ENCODE data around the gene R3HDM2.

Gene R3HDM2

GRCh38 chr12:57465747-57466505 is 35.1 kb upstream of the R3HDM2 start:
- no peak for DNase-seq

DNA sequence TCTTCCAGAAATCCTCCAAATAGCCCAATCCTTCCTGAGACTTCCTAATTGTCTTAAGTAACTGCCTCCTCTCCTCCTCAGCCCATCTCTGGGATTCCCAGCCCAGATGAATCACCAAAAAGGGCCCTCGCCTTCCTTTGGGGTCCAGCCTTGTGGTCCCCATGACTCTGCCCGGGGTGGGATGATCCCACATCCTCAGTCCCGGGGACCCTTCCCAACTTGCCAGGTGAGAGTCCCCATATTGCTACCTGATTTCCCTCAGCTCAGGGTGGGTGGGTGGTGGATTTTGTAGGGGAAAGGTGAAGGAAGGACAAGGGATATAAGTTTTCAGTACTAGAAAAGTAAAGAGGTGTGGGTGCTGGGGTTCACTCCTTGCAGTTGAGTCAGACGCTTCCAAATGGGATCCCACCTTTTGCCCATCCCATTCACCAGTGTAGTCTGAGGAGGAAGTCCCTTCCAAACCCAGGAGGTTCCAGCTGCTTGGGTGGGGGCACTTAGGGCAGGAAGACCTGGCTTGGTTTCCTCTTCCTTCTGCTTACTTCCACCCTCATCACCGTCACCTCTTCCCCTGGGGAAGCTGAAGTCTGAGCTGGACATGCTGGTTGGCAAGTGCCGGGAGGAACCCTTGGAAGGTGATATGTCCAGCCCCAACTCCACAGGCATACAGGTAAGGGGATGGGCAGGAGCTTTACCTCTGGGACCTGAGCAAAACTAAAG is 34.3 kb upstream of the R3HDM2 start:
- no peak for DNase-seq

DNA sequence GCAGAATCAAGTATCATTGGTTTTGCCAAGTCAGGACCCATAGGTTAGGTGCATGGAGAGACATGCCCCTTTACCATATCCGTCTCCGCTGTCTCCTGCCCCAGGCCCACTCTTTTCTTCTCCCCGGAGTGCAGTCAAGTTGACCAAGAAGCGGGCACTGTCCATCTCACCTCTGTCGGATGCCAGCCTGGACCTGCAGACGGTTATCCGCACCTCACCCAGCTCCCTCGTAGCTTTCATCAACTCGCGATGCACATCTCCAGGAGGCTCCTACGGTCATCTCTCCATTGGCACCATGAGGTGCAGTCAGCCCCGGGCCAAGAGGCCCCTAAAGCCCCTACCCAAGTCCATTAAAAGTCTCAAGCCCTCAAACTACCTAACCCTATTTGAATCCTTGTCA is 33.7 kb upstream of the R3HDM2 start:
- no peak for DNase-seq

DNA sequence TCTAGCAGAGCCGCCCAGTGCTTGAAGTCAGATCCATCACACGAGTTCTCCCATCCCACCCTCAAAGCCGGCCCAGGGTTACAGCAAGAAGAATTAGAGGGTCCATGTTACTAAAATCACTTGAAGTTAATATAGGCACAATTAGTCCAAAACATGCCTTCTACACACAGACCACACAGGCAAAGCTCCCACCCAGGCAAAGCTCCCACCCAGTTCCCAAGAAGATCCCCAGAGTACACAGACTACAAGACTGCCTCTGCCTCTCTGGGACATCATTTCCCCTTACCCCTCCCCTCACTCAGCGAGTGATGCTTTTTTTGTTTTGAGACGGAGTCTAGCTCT is 32.0 kb upstream of the R3HDM2 start:
- DNase-seq = no peak

- peak; percentile 94 for DNase-seq
Measured at GRCh38 chr12:57462251-57462911, 31.5 kb upstream of the R3HDM2 start.

DNA sequence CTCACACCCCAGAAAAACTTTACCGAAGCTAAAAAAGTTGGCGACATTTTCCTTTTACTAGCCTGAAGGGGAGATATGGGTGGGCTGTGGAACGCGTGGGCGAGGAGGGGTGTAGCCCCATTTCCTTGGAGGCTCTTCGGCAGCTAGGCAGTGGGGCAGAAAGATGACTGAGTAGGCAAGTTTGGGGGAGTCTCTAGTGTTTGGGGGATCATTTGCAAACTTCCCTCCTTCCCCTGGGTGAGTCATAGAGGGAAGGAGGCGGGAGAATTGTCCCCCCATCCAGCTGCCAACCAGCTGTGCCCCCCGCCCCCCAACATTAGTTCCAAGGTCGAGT is 31.0 kb upstream of the R3HDM2 start:
- peak; percentile 35 for DNase-seq

DNA sequence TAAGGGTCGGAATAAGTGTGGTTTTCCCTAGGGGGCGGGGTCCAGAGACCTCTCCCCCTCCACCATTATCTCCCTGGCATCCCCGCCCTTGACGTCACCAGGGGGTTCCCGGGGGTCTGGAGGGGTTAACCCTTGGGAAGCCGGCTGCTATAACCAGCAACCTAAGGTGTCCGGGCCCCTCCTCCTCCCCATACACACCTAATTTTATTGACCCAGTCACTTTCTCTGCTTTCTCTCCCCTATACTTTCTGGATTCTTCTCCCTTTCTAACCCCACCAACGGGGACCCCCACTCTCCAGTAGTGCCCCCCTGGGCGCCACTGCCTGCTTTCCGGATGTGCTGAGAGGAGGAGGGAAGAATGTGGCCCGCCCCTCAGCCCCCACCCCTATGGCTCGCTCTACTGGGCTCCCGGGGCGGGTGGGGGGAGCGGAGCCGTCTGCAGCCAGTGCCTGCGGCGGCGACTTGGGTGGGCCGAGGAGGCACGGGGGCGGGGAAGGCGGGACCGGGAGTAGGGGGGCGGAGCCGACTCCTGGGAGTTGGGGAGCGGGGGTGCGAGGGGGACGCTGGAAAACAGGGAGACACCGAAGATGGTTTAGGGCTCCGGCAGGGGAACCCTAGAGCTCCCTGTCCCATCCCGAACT is 30.6 kb upstream of the R3HDM2 start:
- peak; percentile 52 for DNase-seq

GRCh38 chr12:57460841-57461275 is 30.0 kb upstream of the R3HDM2 start:
- no peak for DNase-seq

GRCh38 chr12:57460468-57460784 is 29.6 kb upstream of the R3HDM2 start:
- peak; percentile 40 for DNase-seq

DNA sequence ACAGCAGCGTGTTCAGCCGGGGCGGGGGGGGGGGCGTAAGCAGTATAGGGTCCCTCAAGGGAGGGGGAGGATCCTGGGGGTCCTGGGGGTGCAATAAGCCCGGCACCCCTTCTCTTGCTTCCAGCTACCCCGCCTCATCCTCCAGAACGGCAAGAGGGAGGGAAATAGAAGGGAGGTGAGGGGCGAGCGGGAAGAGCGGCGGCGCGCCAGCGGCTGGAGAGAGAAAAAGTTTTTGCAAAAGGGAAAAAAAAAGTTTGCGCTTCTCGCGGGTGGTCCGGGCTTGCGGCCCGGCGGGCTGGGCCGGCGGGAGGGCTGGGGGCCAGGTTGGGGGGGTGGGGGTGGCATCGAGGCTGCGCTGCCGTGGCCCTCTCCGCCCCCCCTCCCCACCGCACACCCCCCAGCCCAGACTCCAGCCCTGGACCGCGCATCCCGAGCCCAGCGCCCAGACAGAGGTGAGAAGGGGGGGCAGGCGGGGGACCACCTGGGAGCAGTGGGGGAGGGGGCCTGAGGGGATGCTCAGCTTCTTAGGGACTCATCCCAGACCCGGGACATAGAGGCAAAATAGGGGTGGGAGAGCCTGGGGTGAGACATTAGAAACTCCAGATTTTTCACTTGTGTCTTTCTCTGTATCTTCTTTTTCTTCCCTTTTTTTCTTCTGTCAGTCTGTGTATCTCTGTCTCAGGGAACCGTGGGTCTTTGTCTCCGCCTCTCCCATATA is 29.1 kb upstream of the R3HDM2 start, which contains the start of gene GLI1:
GLI1 (plus strand) TSS at position 36 of the 718 bp plus-strand sequence. CDS start 3,907 bp downstream, outside the sequence.
- DNase-seq = no peak

- DNase-seq = peak; percentile 98
Measured at GRCh38 chr12:57459055-57459749, 28.4 kb upstream of the R3HDM2 start.

DNA sequence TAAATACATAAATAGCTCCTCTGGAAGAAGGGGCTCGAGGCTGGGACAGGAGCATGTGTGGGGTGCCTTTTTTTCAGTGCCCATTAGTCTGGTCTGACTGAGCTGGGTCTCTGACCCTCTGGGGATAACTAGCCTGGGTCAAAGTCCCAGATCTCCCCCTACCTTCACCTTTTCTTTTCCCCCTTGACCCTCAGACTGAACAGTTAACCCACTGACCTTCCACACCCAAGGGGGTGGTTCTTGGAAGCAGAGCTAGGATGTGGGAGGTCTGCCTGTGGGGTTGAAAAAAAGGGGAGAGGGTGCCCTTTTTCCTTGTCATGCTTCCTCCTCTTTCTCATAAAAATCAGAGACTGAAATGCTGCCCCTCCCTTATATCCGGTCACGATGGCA is 27.8 kb upstream of the R3HDM2 start:
- no peak for DNase-seq

- DNase-seq = no peak
Measured at GRCh38 chr12:57456737-57457490, 26.1 kb upstream of the R3HDM2 start.

GRCh38 chr12:57456145-57456700 is 25.4 kb upstream of the R3HDM2 start:
- DNase-seq = peak; percentile 66

DNA sequence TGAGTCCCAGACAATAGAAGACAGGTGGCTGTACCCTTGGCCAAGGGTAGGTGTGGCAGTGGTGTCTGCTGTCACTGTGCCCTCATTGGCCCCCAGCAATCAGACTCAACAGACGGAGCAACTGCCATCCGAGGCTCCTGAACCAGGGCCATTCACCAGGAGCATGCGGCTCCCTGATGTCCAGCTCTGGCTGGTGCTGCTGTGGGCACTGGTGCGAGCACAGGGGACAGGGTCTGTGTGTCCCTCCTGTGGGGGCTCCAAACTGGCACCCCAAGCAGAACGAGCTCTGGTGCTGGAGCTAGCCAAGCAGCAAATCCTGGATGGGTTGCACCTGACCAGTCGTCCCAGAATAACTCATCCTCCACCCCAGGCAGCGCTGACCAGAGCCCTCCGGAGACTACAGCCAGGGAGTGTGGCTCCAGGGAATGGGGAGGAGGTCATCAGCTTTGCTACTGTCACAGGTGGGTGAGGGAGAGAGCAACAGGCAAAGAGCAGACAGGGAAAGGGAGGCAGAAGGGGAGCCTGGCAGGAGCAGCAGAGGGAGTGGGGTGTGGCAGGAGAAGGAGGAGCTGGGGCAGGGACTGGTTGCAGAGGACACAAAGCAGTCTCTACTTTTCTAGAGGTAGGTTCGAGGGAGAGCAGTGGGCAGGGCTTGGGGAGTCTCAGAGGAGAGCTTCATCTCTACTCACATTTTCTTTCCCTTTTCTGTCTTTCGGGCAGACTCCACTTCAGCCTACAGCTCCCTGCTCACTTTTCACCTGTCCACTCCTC is 24.7 kb upstream of the R3HDM2 start:
- DNase-seq = no peak

DNA sequence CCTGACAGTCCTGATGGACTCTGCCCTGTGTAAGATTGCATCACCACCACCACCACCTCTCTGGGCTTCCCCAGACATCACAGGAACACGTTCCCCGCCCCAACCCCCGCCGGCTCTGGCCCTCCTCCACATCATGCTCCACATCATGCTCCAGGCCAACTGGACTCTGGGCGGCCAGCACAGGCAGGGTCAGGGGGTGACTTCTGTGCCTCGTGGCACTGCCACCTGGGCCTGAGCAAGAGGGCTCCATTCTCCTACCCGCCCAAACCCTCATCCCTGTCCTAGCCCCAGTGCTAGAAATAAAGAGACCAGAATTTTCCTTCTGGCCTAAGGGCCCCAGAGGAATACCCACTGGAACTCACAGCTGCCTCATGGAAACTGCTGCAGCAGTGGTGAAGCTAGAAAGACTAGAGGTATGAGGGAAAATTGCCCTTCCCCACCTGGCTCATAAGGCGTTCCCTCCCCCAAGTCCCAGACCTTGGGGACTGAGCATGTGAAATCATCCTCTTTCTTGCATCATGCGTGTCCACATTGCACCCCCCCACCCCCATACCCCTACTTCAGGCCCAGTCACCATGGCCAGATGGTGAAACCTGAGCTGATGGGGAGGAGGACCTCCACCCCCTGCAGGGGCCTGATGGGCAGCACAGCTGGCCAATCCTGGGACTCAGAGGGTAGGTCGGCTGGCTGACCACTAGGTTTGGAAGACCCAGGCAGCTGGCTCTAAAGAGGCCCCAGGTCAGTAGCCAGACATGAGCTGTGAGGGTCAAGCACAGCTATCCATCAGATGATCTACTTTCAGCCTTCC is 23.9 kb upstream of the R3HDM2 start, which contains the start of gene INHBE:
INHBE (plus strand) TSS at position 742 of the 808 bp plus-strand sequence. CDS start 230 bp downstream, outside the sequence.
- DNase-seq = no peak

DNA sequence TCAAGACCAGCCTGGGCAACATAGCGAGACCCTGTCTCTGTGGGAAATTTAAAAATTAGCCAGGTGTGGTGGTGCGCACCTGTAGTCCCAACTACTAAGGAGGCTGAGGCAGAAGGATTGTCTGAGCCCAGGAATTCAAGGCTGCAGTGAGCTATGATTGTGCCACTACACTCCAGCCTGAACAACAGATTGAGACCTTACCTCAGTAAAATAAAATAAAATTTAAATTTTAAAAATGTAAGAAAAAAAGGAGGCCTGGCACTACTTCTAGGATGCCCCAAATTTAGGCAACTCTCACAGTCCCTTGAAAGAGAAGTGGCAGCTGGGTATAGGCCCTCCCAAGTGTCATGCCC is 23.3 kb upstream of the R3HDM2 start:
- DNase-seq = no peak

GRCh38 chr12:57452937-57453509 is 22.2 kb upstream of the R3HDM2 start:
- DNase-seq = peak; percentile 75

Data from stimulated activated CD4-positive, alpha-beta T cell treated with anti-CD3 and anti-CD28 coated beads, Interleukin-15, amount 100 ng/mL, for 24 hours (primary cell).